ENCODE measurements around the gene FGG. TPM values are rescaled to one million over a fixed set of nuclear protein-coding genes. Genes with fewer than 3 reads are reported as not detected.
A peak's percentile ranks its signal among the peaks of the same experiment; 100 is the strongest.

Gene FGG
- total RNA-seq, 2 donors from 2014 or later, result not detected

DNA sequence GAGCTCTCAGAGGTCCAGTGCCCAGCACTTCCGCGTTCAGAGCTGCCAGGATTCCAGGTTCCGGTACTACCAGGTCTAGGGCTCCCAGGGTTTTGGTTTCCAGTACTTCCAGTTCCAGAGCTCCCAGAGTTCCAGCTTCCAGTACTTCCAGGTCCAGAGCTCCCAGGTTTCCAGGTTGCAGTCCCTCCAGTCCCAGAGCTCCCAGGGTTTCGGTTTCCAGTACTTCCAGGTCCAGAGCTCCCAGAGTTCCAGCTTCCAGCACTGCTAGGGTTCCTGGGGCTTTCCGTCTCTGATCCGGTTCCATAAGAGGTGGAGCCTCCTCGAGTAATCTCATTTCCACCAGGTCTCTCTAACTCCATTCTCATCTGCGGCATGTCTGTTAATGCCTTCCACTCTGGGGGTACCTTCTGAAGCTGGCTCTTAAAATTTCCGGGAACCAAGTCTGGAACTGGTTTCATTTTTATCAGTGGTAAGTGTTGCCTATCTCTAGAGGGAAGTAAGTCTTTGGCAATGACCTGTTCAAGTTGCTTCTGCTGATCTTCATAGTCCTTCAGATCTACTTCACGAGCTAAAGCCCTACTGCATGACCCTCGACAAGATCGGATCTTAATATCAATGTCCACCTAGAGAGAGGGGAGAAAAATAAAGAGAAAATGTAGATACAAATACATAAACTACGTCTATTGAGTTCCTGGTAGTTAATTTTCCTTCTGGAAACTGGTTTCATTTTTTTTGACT is 26.0 kb downstream of the FGG start:
- H3K4me3 Mint-ChIP-seq, result no peak overlapping the region
- peaks cover 17 to 29% of the 10 kb centered on the region in 2 donors for H3K27me3 Mint-ChIP-seq
- H3K27ac Mint-ChIP-seq, result no peak overlapping the region
- ATAC-seq (no peak), DNase-seq (ENCODE audit: low spot score) (no peak)
- H3K36me3 Mint-ChIP-seq, result no peaks in the 10 kb centered on the region
- no peaks in the 10 kb centered on the region for H3K9me3 Mint-ChIP-seq
- no peaks in the 10 kb centered on the region for H3K4me1 Mint-ChIP-seq (ENCODE audit: low read depth in 2 of 2)

DNA sequence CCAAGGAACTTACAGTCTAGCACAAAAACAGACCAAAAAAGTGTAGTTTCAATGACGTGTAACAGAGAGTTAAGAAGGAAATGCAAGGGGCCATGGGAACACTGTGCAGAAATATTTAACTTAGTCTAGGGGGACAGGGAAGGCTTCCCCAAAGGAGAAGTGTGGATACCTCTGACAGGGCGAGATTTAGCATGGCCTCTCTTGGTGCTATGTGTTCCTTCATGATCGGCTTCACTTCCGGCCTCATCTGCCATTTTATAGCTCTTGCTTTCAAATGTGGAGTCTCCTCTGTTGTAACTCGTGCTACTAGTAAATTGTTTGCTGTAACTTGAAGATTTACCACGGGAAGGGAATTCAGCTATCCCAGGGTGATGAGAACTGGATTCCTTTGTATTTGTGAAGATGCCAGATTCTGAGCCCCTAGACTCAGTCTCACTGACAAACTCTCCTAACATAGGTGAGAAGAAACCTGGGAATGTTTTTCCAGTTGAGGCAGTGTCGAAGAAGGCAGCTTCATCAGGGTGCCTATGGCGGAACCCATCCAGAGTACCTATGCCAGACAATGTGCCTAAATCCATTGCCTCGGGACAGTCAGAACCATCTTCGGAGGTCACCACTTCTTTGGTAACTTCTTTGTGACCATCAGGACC is 27.0 kb downstream of the FGG start:
- Mint-ChIP-seq H3K4me3 (no peak overlapping the region), H3K9me3 (no peaks in the 10 kb centered on the region), H3K36me3 (no peaks in the 10 kb centered on the region), H3K27ac (no peak overlapping the region), H3K4me1 (ENCODE audit: low read depth in 2 of 2) (no peaks in the 10 kb centered on the region), H3K27me3 (peaks cover 17 to 29% of the 10 kb centered on the region in 2 donors)
- DNase-seq (ENCODE audit: low spot score) (no peak), ATAC-seq (no peak)

DNA sequence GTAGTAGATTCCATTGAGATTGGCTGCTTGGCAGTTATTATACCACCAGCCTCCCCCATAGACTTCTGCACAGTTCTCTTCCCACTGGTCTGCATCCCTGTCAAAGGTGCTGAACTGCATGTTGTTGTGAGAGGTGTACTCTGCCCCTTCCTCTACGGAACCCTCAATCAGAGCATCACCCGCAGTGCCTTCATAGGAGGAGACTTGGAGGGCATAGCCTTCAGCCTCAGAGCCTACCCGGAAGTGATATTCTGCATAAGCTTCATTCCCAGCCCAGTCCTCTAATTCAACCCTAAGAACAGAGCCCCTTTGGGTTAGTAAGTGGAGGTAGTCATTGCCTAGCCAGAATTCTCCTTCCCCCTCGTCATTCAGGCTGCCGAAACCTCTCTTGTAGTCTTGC is 28.2 kb downstream of the FGG start:
- H3K4me3 Mint-ChIP-seq, result no peak overlapping the region
- no peak for DNase-seq (ENCODE audit: low spot score)
- H3K9me3 Mint-ChIP-seq, result no peaks in the 10 kb centered on the region
- peak in 1 of 2 donors; percentile 40 for ATAC-seq
- H3K27ac Mint-ChIP-seq, result no peak overlapping the region
- no peaks in the 10 kb centered on the region for H3K36me3 Mint-ChIP-seq
- H3K4me1 Mint-ChIP-seq (ENCODE audit: low read depth in 2 of 2), result no peaks in the 10 kb centered on the region
- H3K27me3 Mint-ChIP-seq, result peaks cover 13 to 27% of the 10 kb centered on the region in 2 donors

DNA sequence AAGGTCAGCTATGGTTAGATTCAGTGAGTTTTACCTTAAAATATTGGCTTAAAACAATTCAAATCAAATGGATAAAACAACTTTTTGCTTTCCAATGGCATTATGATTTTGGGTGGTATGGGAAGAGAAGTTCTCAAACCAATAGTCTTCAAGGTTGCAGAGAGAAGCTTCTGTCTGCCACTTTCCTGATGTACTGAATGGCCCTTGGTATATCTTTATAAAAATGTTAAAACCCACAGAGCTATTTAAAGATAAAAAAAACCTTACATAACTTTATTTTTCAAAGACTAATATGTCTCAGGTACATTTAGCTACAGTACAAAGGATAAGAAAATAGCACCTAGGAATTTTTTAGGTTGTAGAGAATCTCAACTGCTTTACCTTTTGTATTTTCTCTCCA is 28.8 kb downstream of the FGG start:
- Mint-ChIP-seq H3K9me3 (no peaks in the 10 kb centered on the region), H3K4me1 (ENCODE audit: low read depth in 2 of 2) (no peaks in the 10 kb centered on the region), H3K4me3 (no peak overlapping the region), H3K27me3 (peaks cover 14 to 28% of the 10 kb centered on the region in 2 donors), H3K27ac (no peak overlapping the region), H3K36me3 (no peaks in the 10 kb centered on the region)
- no peak for ATAC-seq
- DNase-seq (ENCODE audit: low spot score), result no peak

DNA sequence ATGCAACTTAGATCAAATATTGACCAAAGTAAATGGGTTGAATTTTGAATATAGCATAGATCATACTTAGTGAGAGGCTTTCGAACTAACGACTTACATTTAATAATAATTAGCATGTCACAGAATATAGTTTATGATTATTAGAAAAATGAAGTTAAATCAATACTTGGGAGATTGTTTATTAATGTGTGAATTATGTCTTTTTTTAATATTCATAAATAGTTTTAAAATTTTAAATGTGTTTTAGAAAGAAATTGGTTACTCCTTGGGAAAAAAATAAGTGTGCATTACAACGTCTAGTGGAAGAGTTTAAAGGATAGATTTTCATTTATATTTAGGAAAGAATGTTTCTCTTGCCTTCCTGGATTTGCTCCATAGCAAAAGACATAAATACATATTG is 29.2 kb downstream of the FGG start:
- H3K4me3 Mint-ChIP-seq, result no peak overlapping the region
- H3K36me3 Mint-ChIP-seq, result no peaks in the 10 kb centered on the region
- no peaks in the 10 kb centered on the region for H3K9me3 Mint-ChIP-seq
- ATAC-seq (no peak), DNase-seq (ENCODE audit: low spot score) (no peak)
- H3K27me3 Mint-ChIP-seq, result peaks cover 14 to 28% of the 10 kb centered on the region in 2 donors
- no peak overlapping the region for H3K27ac Mint-ChIP-seq
- H3K4me1 Mint-ChIP-seq (ENCODE audit: low read depth in 2 of 2), result no peaks in the 10 kb centered on the region

DNA sequence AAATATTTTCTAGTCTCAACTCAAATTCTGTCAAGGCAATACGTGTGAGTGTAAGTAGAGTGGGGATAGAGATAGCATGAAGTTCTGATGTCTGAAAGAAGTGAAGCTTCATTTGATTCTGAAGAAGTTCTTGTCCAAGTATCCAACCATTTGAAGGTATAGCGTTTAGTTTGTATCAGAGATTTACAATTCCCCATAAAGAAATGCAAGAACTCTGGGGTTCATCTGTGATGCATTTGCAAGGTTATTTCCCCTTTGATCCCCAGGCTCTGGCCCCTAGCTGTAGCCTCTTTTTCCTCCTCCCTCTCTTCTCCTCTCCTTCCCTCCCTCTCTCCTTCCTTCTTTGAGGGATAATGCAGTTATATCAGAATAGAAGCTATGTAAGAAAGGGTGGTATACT is 29.7 kb downstream of the FGG start:
- H3K4me1 Mint-ChIP-seq (ENCODE audit: low read depth in 2 of 2), result no peaks in the 10 kb centered on the region
- no peak for DNase-seq (ENCODE audit: low spot score)
- no peak overlapping the region for H3K27ac Mint-ChIP-seq
- no peak overlapping the region for H3K4me3 Mint-ChIP-seq
- no peaks in the 10 kb centered on the region for H3K36me3 Mint-ChIP-seq
- no peak for ATAC-seq
- peaks cover 14 to 27% of the 10 kb centered on the region in 2 donors for H3K27me3 Mint-ChIP-seq
- no peaks in the 10 kb centered on the region for H3K9me3 Mint-ChIP-seq

DNA sequence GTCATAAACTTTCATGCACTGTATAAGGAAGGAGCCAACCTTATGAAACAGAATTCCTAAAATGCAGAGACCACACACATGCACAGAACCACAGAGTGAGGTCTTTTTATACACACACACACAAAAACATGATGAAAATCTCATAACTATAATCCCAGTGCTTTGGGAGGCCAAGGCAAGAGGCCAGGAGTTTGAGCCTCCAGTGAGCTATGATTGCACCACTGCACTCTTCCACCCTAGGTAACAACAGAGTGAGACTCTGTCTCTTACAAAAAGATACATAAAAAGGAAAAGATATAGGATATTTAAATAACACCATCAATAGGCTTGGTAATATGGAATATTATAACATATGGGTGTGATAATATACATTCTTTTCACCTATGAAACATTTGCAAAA is 32.5 kb downstream of the FGG start:
- Mint-ChIP-seq H3K27me3 (peaks cover 10 to 26% of the 10 kb centered on the region in 2 donors), H3K4me1 (ENCODE audit: low read depth in 2 of 2) (no peaks in the 10 kb centered on the region), H3K9me3 (no peaks in the 10 kb centered on the region), H3K4me3 (no peak overlapping the region), H3K27ac (no peak overlapping the region), H3K36me3 (no peaks in the 10 kb centered on the region)
- ATAC-seq (no peak), DNase-seq (ENCODE audit: low spot score) (no peak)

DNA sequence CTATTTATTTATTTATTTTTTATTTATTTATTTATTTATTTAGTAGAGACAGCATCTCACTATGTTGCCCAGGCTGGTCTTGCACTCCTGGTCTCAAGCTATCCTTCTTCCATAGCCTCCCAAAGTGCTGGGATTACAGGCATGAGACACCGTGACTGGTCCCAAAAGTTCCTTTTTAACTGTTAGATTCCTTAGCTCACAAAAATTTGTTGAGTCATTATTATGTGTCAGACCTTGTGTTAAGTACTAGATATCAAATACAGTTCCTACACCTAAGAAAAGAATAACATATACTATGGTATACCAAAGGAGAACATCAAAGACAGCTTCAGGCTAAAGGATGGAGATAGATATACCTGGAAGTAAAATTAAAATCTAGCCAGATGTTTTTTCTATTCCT is 33.5 kb downstream of the FGG start:
- Mint-ChIP-seq H3K27ac (no peak overlapping the region), H3K4me3 (no peak overlapping the region), H3K27me3 (peaks cover 10 to 26% of the 10 kb centered on the region in 2 donors), H3K9me3 (no peaks in the 10 kb centered on the region), H3K4me1 (ENCODE audit: low read depth in 2 of 2) (no peaks in the 10 kb centered on the region), H3K36me3 (no peaks in the 10 kb centered on the region)
- ATAC-seq, result no peak
- DNase-seq (ENCODE audit: low spot score), result no peak

DNA sequence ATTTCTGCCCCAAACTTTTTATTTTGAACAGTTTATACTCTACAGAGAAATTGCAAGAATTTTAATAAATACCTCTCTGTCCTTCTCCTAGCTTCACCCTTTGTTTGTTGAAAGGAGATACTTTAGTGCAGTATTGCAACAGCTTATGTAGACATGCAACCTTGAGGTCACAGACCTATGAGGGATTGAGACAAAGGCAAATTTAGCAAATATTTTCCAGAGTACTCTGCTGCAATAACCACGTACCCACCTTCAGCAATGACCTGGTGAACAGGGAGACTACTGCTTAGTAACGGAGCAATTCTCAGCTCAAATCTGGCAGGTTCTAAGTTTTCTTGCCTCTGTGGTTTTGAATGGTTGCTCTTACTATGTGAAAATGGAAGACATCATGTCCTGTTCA is 35.1 kb downstream of the FGG start:
- Mint-ChIP-seq H3K9me3 (no peaks in the 10 kb centered on the region), H3K27me3 (peaks cover 10 to 26% of the 10 kb centered on the region in 2 donors), H3K36me3 (no peaks in the 10 kb centered on the region), H3K27ac (no peak overlapping the region), H3K4me3 (no peak overlapping the region), H3K4me1 (ENCODE audit: low read depth in 2 of 2) (no peaks in the 10 kb centered on the region)
- no peak for DNase-seq (ENCODE audit: low spot score)
- ATAC-seq, result no peak

DNA sequence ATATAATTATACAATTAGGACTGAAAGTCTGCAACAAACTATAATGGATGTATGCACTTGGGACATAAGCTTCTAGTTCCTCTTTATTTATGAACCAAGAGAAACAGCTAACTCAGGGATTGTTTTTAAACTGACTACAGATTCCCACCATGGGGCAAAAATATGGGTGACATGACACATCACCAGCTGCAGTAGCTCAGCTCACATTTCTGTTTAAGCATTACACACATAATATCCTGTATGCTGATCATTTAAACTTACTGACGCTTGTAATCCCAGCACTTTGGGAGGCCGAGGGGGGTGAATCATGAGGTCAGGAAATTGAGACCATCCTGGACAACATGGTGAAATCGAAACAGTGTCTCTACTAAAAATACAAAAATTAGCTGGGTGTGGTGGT is 38.1 kb downstream of the FGG start:
- no peak for ATAC-seq
- Mint-ChIP-seq H3K36me3 (no peaks in the 10 kb centered on the region), H3K4me3 (no peak overlapping the region), H3K27me3 (peaks cover 7 to 23% of the 10 kb centered on the region in 2 donors), H3K9me3 (no peaks in the 10 kb centered on the region), H3K4me1 (ENCODE audit: low read depth in 2 of 2) (no peaks in the 10 kb centered on the region), H3K27ac (no peak overlapping the region)
- no peak for DNase-seq (ENCODE audit: low spot score)

DNA sequence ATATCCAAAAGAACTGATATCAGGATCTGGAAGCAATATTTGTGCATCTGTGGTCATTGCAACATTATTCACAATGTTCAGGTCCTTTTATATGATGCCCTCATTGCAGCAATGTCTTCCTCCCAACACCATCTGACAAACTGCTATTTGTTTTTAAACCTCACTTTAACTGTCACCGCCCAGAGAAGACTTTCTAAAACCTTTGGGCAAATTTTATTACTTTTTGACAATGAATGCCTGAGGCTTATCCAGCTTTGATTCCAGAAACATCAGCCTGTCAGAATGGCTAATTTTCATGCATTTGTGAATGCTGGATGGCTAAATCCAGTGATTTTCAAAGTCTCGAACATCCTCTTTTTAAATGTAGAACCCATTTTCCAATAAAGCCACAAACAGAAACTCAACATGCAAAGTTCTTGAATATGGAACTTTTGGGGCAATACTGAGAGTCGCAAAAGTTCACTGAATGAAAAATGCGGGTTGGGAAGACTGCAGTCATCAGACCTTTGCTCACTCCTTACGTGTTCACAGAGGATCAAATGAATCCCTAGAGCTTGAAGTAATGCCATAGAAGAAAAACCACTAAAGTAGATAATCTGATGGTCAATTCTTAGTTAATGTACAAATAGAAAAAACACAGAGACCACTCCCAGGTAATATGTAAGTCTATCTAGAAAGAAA is 39.1 kb downstream of the FGG start:
- Mint-ChIP-seq H3K27me3 (peaks cover 6 to 19% of the 10 kb centered on the region in 2 donors), H3K9me3 (no peaks in the 10 kb centered on the region), H3K36me3 (no peaks in the 10 kb centered on the region), H3K27ac (no peak overlapping the region), H3K4me1 (ENCODE audit: low read depth in 2 of 2) (no peaks in the 10 kb centered on the region), H3K4me3 (no peak overlapping the region)
- DNase-seq (ENCODE audit: low spot score), result no peak
- no peak for ATAC-seq

DNA sequence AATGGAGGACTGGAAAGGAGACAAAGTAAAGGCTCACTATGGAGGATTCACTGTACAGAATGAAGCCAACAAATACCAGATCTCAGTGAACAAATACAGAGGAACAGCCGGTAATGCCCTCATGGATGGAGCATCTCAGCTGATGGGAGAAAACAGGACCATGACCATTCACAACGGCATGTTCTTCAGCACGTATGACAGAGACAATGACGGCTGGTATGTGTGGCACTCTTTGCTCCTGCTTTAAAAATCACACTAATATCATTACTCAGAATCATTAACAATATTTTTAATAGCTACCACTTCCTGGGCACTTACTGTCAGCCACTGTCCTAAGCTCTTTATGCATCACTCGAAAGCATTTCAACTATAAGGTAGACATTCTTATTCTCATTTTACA is 42.9 kb downstream of the FGG start:
- Mint-ChIP-seq H3K9me3 (no peaks in the 10 kb centered on the region), H3K27ac (no peak overlapping the region), H3K36me3 (no peaks in the 10 kb centered on the region), H3K27me3 (peaks cover 4 to 13% of the 10 kb centered on the region in 2 donors), H3K4me1 (ENCODE audit: low read depth in 2 of 2) (no peaks in the 10 kb centered on the region), H3K4me3 (no peak overlapping the region)
- DNase-seq (ENCODE audit: low spot score) (no peak), ATAC-seq (no peak)

DNA sequence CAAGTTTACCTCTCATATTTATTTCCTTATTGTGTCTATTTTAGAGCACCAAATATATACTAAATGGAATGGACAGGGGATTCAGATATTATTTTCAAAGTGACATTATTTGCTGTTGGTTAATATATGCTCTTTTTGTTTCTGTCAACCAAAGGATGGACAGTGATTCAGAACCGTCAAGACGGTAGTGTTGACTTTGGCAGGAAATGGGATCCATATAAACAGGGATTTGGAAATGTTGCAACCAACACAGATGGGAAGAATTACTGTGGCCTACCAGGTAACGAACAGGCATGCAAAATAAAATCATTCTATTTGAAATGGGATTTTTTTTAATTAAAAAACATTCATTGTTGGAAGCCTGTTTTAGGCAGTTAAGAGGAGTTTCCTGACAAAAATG is 43.4 kb downstream of the FGG start:
- peaks cover 4 to 13% of the 10 kb centered on the region in 2 donors for H3K27me3 Mint-ChIP-seq
- no peak overlapping the region for H3K4me3 Mint-ChIP-seq
- DNase-seq (ENCODE audit: low spot score), result no peak
- no peaks in the 10 kb centered on the region for H3K36me3 Mint-ChIP-seq
- H3K9me3 Mint-ChIP-seq, result no peaks in the 10 kb centered on the region
- no peaks in the 10 kb centered on the region for H3K4me1 Mint-ChIP-seq (ENCODE audit: low read depth in 2 of 2)
- no peak for ATAC-seq
- H3K27ac Mint-ChIP-seq, result no peak overlapping the region

DNA sequence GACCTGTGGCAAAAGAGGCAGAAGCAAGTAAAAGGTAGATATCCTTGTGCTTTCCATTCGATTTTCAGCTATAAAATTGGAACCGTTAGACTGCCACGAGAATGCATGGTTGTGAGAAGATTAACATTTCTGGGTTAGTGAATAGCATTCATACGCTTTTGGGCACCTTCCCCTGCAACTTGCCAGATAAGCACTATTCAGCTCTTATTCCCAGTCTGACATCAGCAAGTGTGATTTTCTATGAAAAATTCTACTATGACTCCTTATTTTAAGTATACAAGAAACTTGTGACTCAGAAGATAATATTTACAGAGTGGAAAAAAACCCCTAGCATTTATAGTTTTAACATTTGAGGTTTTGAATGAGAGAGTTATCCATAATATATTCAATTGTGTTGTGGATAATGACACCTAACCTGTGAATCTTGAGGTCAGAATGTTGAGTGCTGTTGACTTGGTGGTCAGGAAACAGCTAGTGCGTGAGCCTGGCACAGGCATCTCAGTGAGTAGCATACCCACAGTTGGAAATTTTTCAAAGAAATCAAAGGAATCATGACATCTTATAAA is 45.7 kb downstream of the FGG start:
- peaks cover 4 to 8% of the 10 kb centered on the region in 2 donors for H3K27me3 Mint-ChIP-seq
- H3K4me3 Mint-ChIP-seq, result no peak overlapping the region
- H3K4me1 Mint-ChIP-seq (ENCODE audit: low read depth in 2 of 2), result no peaks in the 10 kb centered on the region
- no peak overlapping the region for H3K27ac Mint-ChIP-seq
- DNase-seq (ENCODE audit: low spot score) (no peak), ATAC-seq (no peak)
- H3K36me3 Mint-ChIP-seq, result no peaks in the 10 kb centered on the region
- no peaks in the 10 kb centered on the region for H3K9me3 Mint-ChIP-seq

Measured in natural killer cell treated with Interleukin-12 subunit alpha and Interleukin-12 subunit beta and Interleukin-15 and Interleukin-18, amount 100 ng/mL, for 72 hours (primary cell).